ENCODE measurements around the gene TTLL11. TPM values are rescaled to one million over a fixed set of nuclear protein-coding genes. Genes with fewer than 3 reads are reported as not detected.
"Not testable (repeated sequence)": the region's sequence is repeated elsewhere in the genome, so short reads cannot be mapped to it uniquely, and the experiment has no call there.

Gene TTLL11
- total and polyA plus RNA-seq, 7 experiments from 2014 or later: 3.0 to 8.6 (median 4.4) TPM

- DNase-seq; H3K27ac ChIP-seq (ENCODE audit: low read depth, low read length); H3K27me3 ChIP-seq (ENCODE audit: control insufficient read depth in 2 of 2, insufficient read depth in 2 of 2, low read length in 2 of 2); CTCF ChIA-PET; H3K9me3 ChIP-seq (ENCODE audit: control insufficient read depth in 2 of 3, low read length in 3 of 3); H3K36me3 ChIP-seq (ENCODE audit: control insufficient read depth in 2 of 3, insufficient read depth in 3 of 3, low read length in 3 of 3); H3K4me3 ChIP-seq (ENCODE audit: low read length); H3K4me1 ChIP-seq (ENCODE audit: control insufficient read depth in 2 of 2, insufficient read depth in 2 of 2, low read length in 2 of 2); POLR2A ChIA-PET; H3K36me3 Mint-ChIP-seq; H3K4me3 Mint-ChIP-seq; H3K9me3 Mint-ChIP-seq; H3K4me1 Mint-ChIP-seq; intact Hi-C loops (cut with micrococcal nuclease); H3K27ac Mint-ChIP-seq: not testable (repeated sequence)
- ATAC-seq: peak; percentile 18
- peaks cover 0 to 12% (median 5%) of the 10 kb centered on the region in 5 donors for H3K27me3 Mint-ChIP-seq
These were observed 24.1 kb upstream of the TTLL11 start for GRCh38 chr9:122117241-122117640.

GRCh38 chr9:122116448-122117173 is 23.5 kb upstream of the TTLL11 start:
- H3K4me3 Mint-ChIP-seq: no peak overlapping the region
- Histone ChIP-seq H3K4me3 (ENCODE audit: low read length) (no peak overlapping the region), H3K36me3 (ENCODE audit: control insufficient read depth in 2 of 3, insufficient read depth in 3 of 3, low read length in 3 of 3) (no peaks in the 10 kb centered on the region), H3K4me1 (ENCODE audit: control insufficient read depth in 2 of 2, insufficient read depth in 2 of 2, low read length in 2 of 2) (no peaks in the 10 kb centered on the region), H3K9me3 (ENCODE audit: control insufficient read depth in 2 of 3, low read length in 3 of 3) (no peaks in the 10 kb centered on the region), H3K27ac (ENCODE audit: low read depth, low read length) (no peak overlapping the region), H3K27me3 (ENCODE audit: control insufficient read depth in 2 of 2, insufficient read depth in 2 of 2, low read length in 2 of 2) (no peaks in the 10 kb centered on the region)
- H3K36me3 Mint-ChIP-seq: no peaks in the 10 kb centered on the region
- DNase-seq (no peak), ATAC-seq (no peak)
- intact Hi-C loops (cut with micrococcal nuclease): no loop called here
- ChIA-PET POLR2A (no interaction called here), CTCF (interaction anchor here (1.6 to 2.0 kb wide), 2 partner anchors 15 to 18 kb away, joined by 3 to 9 read pairs; no protein-coding TSS in a partner anchor)
- no peaks in the 10 kb centered on the region for H3K9me3 Mint-ChIP-seq
- H3K4me1 Mint-ChIP-seq: no peaks in the 10 kb centered on the region
- no peak overlapping the region for H3K27ac Mint-ChIP-seq
- peaks cover 0 to 14% (median 5%) of the 10 kb centered on the region in 5 donors for H3K27me3 Mint-ChIP-seq

- no peak overlapping the region for H3K27ac ChIP-seq (ENCODE audit: low read depth, low read length)
- no peaks in the 10 kb centered on the region for H3K27me3 ChIP-seq (ENCODE audit: control insufficient read depth in 2 of 2, insufficient read depth in 2 of 2, low read length in 2 of 2)
- no peaks in the 10 kb centered on the region for H3K36me3 ChIP-seq (ENCODE audit: control insufficient read depth in 2 of 3, insufficient read depth in 3 of 3, low read length in 3 of 3)
- no peaks in the 10 kb centered on the region for H3K4me1 ChIP-seq (ENCODE audit: control insufficient read depth in 2 of 2, insufficient read depth in 2 of 2, low read length in 2 of 2)
- Mint-ChIP-seq H3K4me1 (no peaks in the 10 kb centered on the region), H3K4me3 (no peak overlapping the region), H3K36me3 (no peaks in the 10 kb centered on the region), H3K27ac (no peak overlapping the region), H3K9me3 (no peaks in the 10 kb centered on the region), H3K27me3 (peaks cover 0 to 14% (median 5%) of the 10 kb centered on the region in 5 donors)
- ATAC-seq (no peak), DNase-seq (no peak)
- no peak overlapping the region for H3K4me3 ChIP-seq (ENCODE audit: low read length)
- intact Hi-C loops (cut with micrococcal nuclease): no loop called here
- ChIA-PET CTCF (interaction anchor here (1.6 to 2.0 kb wide), 2 partner anchors 15 to 17 kb away, joined by 3 to 9 read pairs; no protein-coding TSS in a partner anchor), POLR2A (no interaction called here)
- no peaks in the 10 kb centered on the region for H3K9me3 ChIP-seq (ENCODE audit: control insufficient read depth in 2 of 3, low read length in 3 of 3)
These were observed 22.9 kb upstream of the TTLL11 start for GRCh38 chr9:122116040-122116439.

DNA sequence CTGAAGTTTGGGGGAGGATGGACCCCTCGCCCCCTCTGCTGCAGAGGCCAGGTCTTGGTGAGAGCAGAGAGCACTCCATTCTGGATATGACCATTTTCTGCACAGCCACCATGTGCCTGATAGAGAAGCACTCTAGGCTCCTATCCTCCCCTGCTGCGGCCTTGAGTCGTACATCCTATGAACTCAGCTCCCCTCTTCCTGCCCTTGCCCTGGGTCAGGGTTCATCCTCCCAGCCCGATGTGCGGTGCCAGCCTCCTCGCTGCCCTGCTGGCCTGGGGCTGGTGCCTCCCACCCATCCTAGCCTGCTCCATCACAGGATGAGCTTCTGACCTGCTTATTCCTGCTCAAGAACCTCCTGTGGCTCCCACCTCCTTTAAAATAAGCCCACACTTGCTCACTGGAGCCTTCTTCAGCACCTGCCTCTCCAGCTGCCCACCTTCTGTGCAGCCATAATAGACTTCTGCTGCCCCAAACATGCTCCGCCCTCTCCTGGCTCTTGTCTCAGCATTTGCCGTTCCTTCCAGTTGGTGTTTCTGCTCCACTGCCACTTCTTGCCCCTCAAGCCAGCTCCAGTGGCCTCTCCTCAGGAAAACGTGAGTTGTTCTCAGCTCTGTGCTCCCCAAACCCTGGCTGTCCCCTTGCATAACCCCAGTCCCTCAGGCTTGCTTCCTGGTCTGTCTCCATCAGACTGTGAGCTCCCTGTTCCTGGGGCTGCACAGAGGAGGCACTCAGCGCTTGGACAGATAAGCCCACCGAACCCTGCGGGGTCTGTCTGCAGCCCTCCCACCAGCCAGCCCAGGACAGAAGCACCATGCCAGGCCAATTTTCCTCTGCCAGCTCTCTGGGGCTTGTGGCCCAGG is 22.3 kb upstream of the TTLL11 start:
- no peak overlapping the region for H3K4me3 ChIP-seq (ENCODE audit: low read length)
- ChIA-PET POLR2A (no interaction called here), CTCF (interaction anchor here (1.6 to 2.0 kb wide), 2 partner anchors 14 to 17 kb away, joined by 3 to 9 read pairs; no protein-coding TSS in a partner anchor)
- no peaks in the 10 kb centered on the region for H3K27me3 ChIP-seq (ENCODE audit: control insufficient read depth in 2 of 2, insufficient read depth in 2 of 2, low read length in 2 of 2)
- Mint-ChIP-seq H3K27ac (no peak overlapping the region), H3K9me3 (no peaks in the 10 kb centered on the region), H3K27me3 (peaks cover 0 to 14% (median 5%) of the 10 kb centered on the region in 5 donors), H3K4me1 (no peaks in the 10 kb centered on the region), H3K36me3 (no peaks in the 10 kb centered on the region), H3K4me3 (no peak overlapping the region)
- H3K4me1 ChIP-seq (ENCODE audit: control insufficient read depth in 2 of 2, insufficient read depth in 2 of 2, low read length in 2 of 2): no peaks in the 10 kb centered on the region
- H3K9me3 ChIP-seq (ENCODE audit: control insufficient read depth in 2 of 3, low read length in 3 of 3): no peaks in the 10 kb centered on the region
- no peaks in the 10 kb centered on the region for H3K36me3 ChIP-seq (ENCODE audit: control insufficient read depth in 2 of 3, insufficient read depth in 3 of 3, low read length in 3 of 3)
- no peak for DNase-seq
- ATAC-seq: no peak
- intact Hi-C loops (cut with micrococcal nuclease): no loop called here
- no peak overlapping the region for H3K27ac ChIP-seq (ENCODE audit: low read depth, low read length)

DNA sequence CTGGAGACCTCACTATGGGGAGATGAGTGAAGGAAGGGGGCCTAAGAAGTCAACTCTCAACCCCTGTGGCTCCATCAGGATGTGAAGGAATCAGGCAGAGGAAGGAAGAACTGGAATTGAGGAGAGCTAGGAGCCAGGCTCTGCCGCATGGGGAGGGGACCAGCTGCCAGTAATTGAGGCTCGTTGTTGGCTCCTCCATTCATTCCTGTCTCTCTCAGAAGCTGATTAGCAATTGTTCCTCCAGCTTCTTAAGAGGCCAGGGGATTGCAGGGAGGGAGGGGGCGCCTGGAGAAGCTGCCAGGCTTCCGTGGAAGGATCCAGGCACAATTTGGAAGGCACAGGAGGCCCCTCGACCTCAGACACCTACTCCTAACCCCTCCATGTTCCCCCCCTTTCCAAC is 20.5 kb upstream of the TTLL11 start:
- no peaks in the 10 kb centered on the region for H3K9me3 ChIP-seq (ENCODE audit: control insufficient read depth in 2 of 3, low read length in 3 of 3)
- H3K4me3 ChIP-seq (ENCODE audit: low read length): no peak overlapping the region
- no peaks in the 10 kb centered on the region for H3K4me1 Mint-ChIP-seq
- ChIA-PET POLR2A (no interaction called here), CTCF (no interaction called here)
- ATAC-seq (no peak), DNase-seq (no peak)
- no peak overlapping the region for H3K4me3 Mint-ChIP-seq
- H3K9me3 Mint-ChIP-seq: no peaks in the 10 kb centered on the region
- H3K4me1 ChIP-seq (ENCODE audit: control insufficient read depth in 2 of 2, insufficient read depth in 2 of 2, low read length in 2 of 2): no peaks in the 10 kb centered on the region
- no peak overlapping the region for H3K27ac ChIP-seq (ENCODE audit: low read depth, low read length)
- H3K27ac Mint-ChIP-seq: no peak overlapping the region
- H3K27me3 Mint-ChIP-seq: peaks cover 0 to 14% (median 5%) of the 10 kb centered on the region in 5 donors
- H3K36me3 ChIP-seq (ENCODE audit: control insufficient read depth in 2 of 3, insufficient read depth in 3 of 3, low read length in 3 of 3): no peaks in the 10 kb centered on the region
- intact Hi-C loops (cut with micrococcal nuclease): no loop called here
- H3K36me3 Mint-ChIP-seq: no peaks in the 10 kb centered on the region
- H3K27me3 ChIP-seq (ENCODE audit: control insufficient read depth in 2 of 2, insufficient read depth in 2 of 2, low read length in 2 of 2): no peaks in the 10 kb centered on the region

GRCh38 chr9:122112238-122112637 is 19.1 kb upstream of the TTLL11 start:
- ATAC-seq (no peak), DNase-seq (no peak)
- POLR2A ChIA-PET: no interaction called here
- Histone ChIP-seq H3K27me3 (ENCODE audit: control insufficient read depth in 2 of 2, insufficient read depth in 2 of 2, low read length in 2 of 2) (no peaks in the 10 kb centered on the region), H3K4me1 (ENCODE audit: control insufficient read depth in 2 of 2, insufficient read depth in 2 of 2, low read length in 2 of 2) (no peaks in the 10 kb centered on the region), H3K4me3 (ENCODE audit: low read length) (no peak overlapping the region), H3K27ac (ENCODE audit: low read depth, low read length) (no peak overlapping the region), H3K9me3 (ENCODE audit: control insufficient read depth in 2 of 3, low read length in 3 of 3) (no peaks in the 10 kb centered on the region), H3K36me3 (ENCODE audit: control insufficient read depth in 2 of 3, insufficient read depth in 3 of 3, low read length in 3 of 3) (no peaks in the 10 kb centered on the region)
- Mint-ChIP-seq H3K4me3 (no peak overlapping the region), H3K4me1 (no peaks in the 10 kb centered on the region), H3K27ac (no peak overlapping the region), H3K36me3 (no peaks in the 10 kb centered on the region), H3K9me3 (no peaks in the 10 kb centered on the region), H3K27me3 (peaks cover 0 to 14% (median 5%) of the 10 kb centered on the region in 5 donors)
- intact Hi-C loops (cut with micrococcal nuclease): no loop called here
- CTCF ChIA-PET: no interaction called here

All from naive thymus-derived CD4-positive, alpha-beta T cell (primary cell).